IPS-18c (cell line): Measurements from ENCODE around the gene SIDT1.

Experiments used
- H3K4me3 ChIP-seq: 2 replicates; pipeline ENCODE4 v1.7.0; 2013; ENCODE audit warnings: low read depth, mild to moderate bottlenecking, low read length, moderate library complexity; ENCODE audit not compliant: insufficient read depth
- H3K9me3 ChIP-seq: one replicate; pipeline ENCODE4 v1.6.1; 2013; ENCODE audit warnings: mild to moderate bottlenecking, low read length, moderate library complexity; ENCODE audit not compliant: control insufficient read depth, insufficient read depth

SIDT1 gene

GRCh38 chr3:113571360-113571759, 39.0 kb downstream of the SIDT1 start:
- Histone ChIP-seq H3K4me3 (no peak overlapping the region), H3K9me3 (no peaks in the 10 kb centered on the region)

- no peaks in the 10 kb centered on the region for H3K9me3 ChIP-seq
- no peak overlapping the region for H3K4me3 ChIP-seq
These were observed 41.4 kb downstream of the SIDT1 start for GRCh38 chr3:113573728-113574127.

- H3K4me3 ChIP-seq, result no peak overlapping the region
- H3K9me3 ChIP-seq, result no peaks in the 10 kb centered on the region
These were observed 41.9 kb downstream of the SIDT1 start for GRCh38 chr3:113574213-113574612.

- Histone ChIP-seq H3K9me3 (no peaks in the 10 kb centered on the region), H3K4me3 (no peak overlapping the region)
These were observed 42.9 kb downstream of the SIDT1 start for GRCh38 chr3:113575206-113575605.

- H3K4me3 ChIP-seq, result no peak overlapping the region
- no peaks in the 10 kb centered on the region for H3K9me3 ChIP-seq
These were observed 52.9 kb downstream of the SIDT1 start for GRCh38 chr3:113585228-113585627.

- no peak overlapping the region for H3K4me3 ChIP-seq
- no peaks in the 10 kb centered on the region for H3K9me3 ChIP-seq
These were observed 53.4 kb downstream of the SIDT1 start for GRCh38 chr3:113585720-113586119.

- Histone ChIP-seq H3K4me3 (no peak overlapping the region), H3K9me3 (no peaks in the 10 kb centered on the region)
These were observed 56.5 kb downstream of the SIDT1 start for GRCh38 chr3:113588806-113589205.

- H3K4me3 ChIP-seq, result no peak overlapping the region
- H3K9me3 ChIP-seq, result no peaks in the 10 kb centered on the region
These were observed 57.6 kb downstream of the SIDT1 start for GRCh38 chr3:113589971-113590370.

GRCh38 chr3:113590983-113591382, 58.6 kb downstream of the SIDT1 start:
- H3K4me3 ChIP-seq, result no peak overlapping the region
- H3K9me3 ChIP-seq, result no peaks in the 10 kb centered on the region

GRCh38 chr3:113594066-113594465, 61.7 kb downstream of the SIDT1 start:
- Histone ChIP-seq H3K9me3 (no peaks in the 10 kb centered on the region), H3K4me3 (no peak overlapping the region)

GRCh38 chr3:113597596-113598354, 65.4 kb downstream of the SIDT1 start:
- Histone ChIP-seq H3K4me3 (no peak overlapping the region), H3K9me3 (no peaks in the 10 kb centered on the region)

GRCh38 chr3:113600418-113601182, 68.2 kb downstream of the SIDT1 start:
- Histone ChIP-seq H3K9me3 (no peaks in the 10 kb centered on the region), H3K4me3 (no peak overlapping the region)

GRCh38 chr3:113601240-113601639, 68.9 kb downstream of the SIDT1 start:
- Histone ChIP-seq H3K4me3 (no peak overlapping the region), H3K9me3 (no peaks in the 10 kb centered on the region)

GRCh38 chr3:113602256-113602655, 69.9 kb downstream of the SIDT1 start:
- Histone ChIP-seq H3K9me3 (no peaks in the 10 kb centered on the region), H3K4me3 (no peak overlapping the region)

GRCh38 chr3:113602836-113603235, 70.5 kb downstream of the SIDT1 start:
- Histone ChIP-seq H3K9me3 (no peaks in the 10 kb centered on the region), H3K4me3 (no peak overlapping the region)

GRCh38 chr3:113606539-113607218, 74.3 kb downstream of the SIDT1 start:
- H3K9me3 ChIP-seq, result no peaks in the 10 kb centered on the region
- H3K4me3 ChIP-seq, result no peak overlapping the region

GRCh38 chr3:113607219-113607596, 74.9 kb downstream of the SIDT1 start:
- Histone ChIP-seq H3K4me3 (no peak overlapping the region), H3K9me3 (no peaks in the 10 kb centered on the region)

- Histone ChIP-seq H3K9me3 (no peaks in the 10 kb centered on the region), H3K4me3 (no peak overlapping the region)
These were observed 82.0 kb downstream of the SIDT1 start for GRCh38 chr3:113614402-113614801.
